CMK (cell line): ENCODE data around the gene ADCYAP1R1.

ENCODE experiments used
- DNase-seq: peaks from one replicate; pipeline ENCODE4 v3.0.0-alpha.2; 2010; ENCODE audit warnings: low read depth

ADCYAP1R1 gene

DNA sequence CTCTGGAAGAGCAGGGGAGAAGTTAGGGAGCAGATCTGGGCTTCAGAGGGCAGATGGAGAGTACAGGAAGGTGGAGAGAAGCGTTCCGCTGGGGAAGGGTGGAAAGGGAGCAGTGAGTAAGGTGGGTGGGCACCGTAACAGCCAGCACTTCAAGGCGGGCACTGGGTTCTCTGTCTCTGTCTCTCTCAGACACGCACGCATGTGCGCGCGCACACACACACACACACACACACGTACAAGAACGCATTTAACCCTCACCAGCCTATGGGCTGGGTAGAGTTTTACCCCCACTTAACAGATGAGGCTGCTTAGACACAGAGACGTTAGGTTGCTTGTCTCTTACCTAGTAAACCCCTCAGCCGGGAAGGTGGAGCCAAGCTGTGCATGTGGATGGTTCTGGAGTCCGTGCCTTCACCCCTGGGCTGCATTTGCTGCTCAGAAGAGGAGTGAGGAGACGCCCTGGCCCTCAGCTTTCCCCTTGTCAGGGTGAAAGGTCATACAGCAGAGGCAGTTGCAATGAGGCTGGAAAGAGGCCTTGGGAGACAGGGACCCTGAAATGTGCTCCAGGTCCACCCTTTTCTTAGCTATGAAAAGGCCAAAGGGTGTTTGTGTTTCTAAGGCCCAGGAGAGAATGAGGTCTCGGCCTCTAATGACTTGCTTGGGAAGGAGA, 16.0 kb downstream of the ADCYAP1R1 start:
- no peak for DNase-seq

DNA sequence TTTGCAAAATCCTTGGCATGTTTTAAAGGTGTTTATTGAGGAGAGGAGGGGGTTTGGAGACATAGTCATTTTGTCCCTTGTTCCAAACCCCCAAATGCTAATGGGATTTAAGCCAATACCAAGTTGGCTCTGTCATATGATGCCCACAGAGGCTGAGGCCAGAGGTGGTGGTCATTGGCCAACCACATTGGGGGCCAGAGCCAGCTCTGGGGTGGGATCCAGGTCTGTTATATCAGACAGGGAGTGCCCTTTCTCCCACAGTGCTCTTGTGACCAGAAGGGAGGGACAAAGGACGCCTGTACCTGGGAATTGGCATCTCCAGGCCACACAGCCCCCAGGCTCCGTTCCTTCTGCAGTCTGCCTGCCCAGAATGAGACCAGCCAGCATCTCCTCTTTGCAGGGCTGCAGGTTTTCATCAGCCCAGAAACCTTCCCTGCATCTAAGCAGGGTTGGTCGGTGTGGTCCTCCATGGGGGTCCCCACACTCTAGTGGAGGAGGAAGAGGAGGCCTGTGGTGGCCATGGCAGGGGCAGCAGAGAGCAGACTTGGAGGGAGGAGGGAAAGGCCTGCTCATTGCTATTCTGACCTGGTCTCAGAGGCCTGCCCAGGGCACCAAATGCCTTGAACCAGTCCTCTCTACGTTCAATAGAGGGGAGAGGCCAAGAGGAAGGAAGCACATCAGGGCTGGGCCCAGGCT, 17.9 kb downstream of the ADCYAP1R1 start:
- no peak for DNase-seq

DNA sequence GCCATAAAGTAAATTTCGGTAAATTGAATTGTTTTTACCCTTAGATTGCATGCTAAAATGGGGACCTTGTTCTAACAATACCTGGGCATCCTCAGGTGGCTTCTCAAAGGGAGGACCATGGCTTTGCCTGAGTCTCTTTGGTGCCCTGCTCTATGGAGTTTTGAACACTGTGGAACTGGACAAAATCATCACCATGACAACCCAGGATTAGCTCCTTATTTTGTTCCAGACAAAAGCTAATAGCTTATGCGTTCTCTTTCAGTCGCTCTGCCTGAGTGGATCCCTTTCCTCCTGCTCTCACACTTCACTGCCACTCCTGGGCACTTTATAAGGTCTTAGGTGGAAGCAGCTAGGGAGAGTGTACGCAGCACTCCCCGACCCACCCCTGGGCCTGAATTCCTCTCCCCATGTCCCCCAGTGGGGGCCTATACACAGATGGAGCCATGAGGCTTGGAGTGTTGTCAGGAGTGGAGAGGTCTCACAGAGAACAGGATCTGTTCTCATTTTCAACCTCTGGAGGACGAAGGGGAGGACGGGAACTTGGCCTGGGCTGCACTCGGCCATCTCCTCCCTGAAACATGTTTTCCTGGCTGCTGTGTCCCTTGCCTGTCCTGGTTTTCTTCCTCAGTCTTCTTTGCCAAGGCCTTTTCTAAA, 19.0 kb downstream of the ADCYAP1R1 start:
- no peak for DNase-seq

DNA sequence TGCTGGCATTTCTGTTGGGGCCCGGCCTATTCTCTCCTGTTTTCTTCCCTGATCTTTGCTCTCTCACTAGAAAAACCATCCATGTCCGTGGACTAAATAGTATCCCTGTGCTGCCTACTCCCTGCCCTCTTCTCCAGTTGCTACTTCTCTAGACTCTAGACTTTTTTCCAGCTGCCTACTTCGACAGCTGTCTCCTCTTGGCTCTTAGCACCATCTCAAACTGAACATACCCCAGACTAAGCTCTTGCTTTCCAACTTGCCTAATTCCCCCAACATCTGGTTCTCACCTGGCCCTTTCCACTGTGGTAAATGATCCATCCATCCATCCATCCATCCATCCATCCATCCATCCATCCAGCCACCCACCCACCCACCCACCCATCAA, 19.5 kb downstream of the ADCYAP1R1 start:
- DNase-seq = no peak

DNA sequence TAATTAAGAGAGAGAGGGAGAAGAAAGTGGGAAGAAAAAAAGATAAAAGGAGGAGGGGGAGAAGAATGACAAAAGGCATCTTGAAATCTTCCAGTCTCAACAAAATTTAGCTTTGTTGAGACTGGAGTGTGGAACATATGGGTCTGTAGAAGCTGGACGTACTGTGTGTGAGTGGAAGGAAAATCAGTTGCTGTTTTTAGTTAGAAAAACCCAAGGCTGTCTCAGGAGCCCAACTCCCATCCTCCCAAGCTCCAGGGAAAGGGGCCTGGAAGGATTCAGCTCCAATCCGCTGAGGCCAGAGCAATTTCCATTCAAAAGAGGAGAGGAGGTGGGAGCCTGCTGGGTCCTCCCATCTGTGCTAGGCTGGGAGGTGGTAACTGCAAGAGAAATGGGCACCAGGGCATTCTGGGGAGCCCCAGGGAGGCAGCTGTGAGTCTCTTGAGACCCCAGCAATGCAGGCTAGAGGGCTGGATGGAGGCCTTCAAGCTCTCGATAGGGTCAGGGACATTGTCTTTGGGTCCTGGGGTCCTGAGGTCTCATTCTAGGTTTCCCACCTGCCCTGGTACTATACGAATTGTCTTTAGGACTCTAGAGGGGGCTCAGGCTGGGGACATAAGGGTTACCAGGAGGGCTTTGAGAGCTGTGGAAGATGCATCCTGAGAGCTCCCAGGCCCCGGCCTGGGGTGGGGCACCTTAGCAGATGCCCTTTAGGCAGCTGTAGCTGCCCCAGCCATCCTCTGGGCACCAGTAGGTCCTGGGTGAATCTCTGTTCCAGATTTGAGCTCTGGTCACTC, 21.4 kb downstream of the ADCYAP1R1 start:
- DNase-seq = no peak

DNA sequence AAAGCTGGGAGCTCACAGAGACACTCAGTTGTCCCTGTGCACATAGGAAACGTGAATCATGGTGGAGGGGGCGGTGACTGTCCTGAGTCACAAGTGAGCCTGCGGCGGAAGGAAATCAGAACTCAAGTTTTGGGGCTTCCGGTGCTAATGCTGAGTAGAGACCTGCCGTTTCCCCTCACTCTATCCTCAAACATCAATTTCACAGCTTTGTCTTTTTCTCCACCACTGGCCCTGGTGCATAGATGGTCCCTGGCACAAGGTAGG, 21.9 kb downstream of the ADCYAP1R1 start:
- no peak for DNase-seq

DNA sequence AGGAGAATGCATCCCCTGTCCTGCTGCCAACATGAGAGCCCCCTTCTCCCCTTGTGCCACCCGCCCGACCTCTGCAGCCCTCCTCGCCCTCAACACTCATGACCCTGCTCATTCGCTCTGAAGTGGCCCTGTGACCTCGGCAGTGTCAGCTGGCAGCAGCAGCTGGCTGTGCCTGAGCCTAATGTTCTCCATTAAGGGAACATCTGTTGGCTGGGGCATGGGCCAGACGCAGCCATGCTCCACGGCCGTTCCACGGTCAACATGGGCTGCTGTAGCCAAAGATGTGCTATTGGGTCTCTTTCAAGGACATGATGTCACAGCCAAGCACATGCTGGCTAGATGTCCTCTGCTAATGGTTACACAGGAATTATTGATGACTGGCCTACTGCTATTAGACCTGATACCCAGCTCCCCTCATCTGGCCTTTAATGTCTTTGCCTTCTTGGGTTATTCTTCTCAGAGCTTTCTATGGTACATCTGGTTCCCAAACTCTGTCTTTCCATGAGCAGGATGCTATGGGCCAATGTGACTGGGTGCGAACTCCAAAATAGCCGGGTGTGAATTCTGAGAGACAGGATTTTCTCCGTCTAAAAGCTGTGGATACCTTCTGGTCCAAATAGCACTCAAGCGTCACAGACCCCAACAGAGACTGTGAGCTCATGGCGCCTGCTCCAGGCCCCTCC, 22.4 kb downstream of the ADCYAP1R1 start:
- no peak for DNase-seq

DNA sequence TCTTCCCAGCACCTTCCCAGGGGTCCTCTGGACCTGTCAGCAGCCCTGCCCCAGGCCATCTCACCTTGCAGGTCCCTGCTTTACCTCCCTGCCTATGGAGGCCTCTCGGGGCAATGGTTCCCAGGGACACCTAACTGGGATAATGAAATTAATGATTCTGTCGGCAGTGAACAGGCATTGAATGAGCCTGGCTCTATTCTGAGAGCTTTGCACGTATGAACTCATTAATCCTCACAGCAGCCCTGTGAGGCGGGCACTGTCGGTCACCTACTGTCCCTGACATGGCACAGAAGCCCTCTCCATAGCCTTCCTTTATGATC, 22.9 kb downstream of the ADCYAP1R1 start:
- DNase-seq = no peak

DNA sequence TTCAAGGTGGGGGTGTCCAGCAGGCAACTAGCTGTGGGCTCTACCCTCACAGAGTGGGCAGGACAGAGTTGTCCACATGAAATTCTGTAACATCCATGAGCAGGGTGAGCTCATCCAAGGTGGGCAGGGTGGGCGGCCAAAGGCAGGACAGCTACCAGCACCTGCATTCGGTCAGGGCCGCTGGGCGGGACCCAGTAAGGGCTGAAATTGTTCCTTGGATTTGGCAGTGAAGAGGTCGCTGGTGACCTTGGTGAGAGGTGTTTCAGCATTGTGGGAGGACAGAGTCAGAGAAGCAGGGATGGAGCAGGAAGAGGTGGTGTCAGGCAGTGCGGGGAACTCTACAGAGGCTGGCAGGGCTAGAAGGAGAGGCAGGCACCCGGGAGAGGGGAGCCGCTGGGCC, 23.9 kb downstream of the ADCYAP1R1 start:
- DNase-seq = no peak

DNA sequence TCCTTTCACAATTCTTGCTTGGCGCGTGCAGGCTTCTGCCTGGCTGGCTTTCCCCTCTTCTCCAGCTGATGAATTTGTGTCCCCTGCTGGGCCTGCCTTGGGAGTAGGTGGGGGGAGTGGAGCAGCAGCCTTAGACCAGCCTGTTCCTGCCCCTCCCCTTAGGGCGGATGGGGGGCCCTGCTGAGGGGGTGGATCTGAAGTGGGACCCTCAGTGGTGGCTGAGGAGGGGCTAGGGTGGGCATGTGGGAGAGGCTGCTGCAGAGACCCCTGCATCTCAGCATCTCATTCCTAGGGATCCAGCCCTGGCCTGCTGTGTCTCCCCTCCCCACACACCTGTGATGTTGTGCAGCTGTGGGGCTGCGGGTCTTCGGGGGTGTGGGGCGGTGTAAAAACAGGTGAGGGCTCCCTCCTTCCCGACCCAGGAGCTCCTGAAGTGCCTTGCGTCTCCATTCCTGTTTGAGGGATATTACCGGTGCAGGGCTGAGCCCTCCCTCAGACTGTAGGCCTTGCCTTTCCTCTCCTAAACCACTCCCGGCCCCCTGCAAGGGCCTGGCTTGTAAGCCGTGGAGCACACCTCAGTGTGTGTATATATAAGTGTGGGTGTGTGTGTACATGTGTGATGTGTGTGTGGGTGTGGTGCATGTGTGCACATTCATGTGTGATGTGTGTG, 24.7 kb downstream of the ADCYAP1R1 start:
- no peak for DNase-seq

DNA sequence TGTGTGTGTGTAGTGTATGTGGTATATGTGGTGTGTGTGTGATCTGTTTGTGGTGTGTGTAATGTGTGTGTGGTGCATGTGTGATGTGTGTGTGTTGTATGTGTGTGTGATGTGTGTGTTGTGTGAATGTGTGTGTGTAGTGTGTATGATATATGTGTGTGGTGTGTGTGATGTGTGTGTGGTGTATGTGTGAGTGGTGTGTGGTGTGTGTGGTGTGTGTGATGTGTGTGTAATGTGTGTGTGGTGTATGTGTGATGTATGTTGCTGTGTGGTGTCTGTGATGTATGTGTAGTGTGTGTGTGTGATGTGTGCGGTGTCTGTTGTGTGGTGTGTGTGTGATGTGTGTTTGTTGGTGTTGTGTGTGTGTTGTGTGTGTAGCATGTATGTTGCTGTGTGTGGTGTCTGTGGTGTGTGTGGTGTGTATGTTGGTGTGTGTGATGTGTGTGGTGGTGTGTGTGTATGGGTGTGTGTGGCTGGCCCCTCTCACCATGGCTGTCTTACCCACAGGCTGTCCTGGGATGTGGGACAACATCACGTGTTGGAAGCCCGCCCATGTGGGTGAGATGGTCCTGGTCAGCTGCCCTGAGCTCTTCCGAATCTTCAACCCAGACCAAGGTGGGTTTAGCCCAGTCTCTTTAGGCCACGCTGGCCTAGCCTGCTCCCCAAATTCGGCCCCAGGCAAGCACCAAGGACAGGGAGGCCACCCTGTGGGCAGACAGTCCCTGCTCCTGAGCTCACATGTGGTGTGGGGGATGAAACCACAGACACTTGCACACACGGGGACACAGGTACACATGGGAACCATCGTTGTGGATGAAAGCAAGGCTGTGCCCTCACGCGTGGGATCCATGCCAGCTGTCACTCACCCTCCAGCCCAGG, 25.6 kb downstream of the ADCYAP1R1 start:
- DNase-seq = no peak

DNA sequence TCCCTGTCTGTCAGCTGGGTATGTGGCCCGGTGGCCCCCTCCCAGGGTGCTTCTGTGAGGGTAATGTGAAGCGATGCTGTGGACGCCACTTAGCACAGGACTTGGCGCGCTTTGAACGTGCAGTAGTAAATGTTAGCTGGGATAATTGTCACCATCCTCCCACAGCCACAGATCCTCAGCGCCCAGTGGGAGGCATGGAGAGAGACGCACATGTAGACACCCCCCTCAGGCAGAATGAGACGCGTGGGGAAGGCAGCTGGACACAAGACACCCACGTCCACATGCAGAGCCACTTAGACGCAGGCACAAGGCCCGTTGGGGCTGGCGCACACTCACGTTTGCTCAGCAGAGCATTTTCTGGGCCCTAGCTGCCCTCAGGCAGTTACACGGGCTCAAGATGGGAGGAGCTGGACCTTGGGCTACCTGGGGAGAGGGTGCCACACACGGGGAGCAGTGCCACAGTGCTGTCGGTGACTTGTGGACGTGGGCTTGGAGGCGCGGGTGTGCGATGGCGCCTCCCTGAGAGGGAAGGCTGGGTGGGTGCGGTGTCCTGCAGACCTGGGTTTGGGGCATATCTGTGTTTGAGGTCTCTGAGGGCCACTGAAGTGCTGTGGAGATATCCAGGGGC, 26.4 kb downstream of the ADCYAP1R1 start:
- DNase-seq = no peak

DNA sequence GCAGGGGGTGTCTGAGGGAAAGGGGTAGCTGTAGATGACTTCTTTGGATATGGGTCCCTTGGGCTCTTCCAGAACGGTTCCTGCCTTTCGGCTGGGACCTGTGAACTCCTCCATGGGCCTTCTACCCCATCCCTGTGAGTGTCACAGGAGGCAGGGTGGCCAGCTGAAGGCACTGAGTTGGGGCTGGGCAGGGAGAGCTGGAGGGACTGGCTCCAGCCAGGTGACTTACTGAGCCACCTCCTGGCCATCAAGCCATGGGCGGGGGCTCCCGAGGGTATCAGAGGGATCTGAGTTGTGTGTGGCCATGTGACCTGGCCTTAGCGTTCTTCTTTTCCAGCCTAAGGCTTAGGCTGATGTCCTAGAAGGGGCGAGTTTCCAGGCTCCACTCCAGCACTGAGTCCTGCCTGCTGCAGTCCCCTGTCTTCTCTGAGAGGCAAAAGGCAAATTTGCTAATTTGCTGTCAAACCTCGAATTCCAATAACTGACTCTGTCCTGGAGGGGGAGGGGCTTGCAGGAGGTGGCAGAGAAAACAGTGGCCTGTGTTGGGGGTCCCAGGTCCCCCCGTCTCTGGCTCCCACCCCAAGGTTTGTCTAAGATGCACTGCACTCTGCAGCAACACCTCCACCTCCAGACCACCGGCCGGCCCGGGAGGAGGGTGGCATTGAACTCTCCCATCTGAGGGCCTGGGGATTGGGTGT, 27.2 kb downstream of the ADCYAP1R1 start:
- no peak for DNase-seq

DNA sequence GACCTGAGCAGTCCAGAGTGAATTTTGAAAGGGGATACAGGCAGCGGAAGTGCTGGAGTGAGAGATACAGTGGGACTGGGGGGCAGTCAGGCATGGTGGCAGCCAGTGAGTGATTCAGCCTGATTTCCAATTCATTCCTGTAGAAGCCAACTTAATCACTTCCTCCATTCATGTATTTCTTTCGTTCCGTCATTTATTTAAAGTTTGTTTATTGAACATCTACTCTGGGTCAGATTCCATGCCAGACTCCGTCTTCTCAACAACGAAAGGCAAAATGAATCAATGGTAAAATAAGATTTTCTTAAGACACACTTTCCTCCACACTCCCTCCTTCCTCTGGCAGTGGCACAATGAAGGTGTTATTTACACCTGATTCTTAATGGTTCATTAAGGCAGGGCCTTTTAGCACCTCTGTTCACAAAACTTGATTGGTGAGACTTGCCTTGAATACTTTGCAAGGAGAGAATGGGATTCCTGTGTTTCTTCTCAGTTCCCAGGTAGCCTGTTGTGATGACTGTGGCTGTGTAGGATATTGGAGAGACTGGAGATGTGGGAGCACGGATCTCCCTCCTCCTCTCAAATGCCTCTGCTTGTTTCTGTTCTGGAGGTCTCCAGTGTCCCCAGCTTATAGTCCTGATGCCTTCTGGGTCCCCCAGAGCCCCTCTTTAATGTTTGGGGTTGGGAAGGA, 27.9 kb downstream of the ADCYAP1R1 start:
- no peak for DNase-seq

DNA sequence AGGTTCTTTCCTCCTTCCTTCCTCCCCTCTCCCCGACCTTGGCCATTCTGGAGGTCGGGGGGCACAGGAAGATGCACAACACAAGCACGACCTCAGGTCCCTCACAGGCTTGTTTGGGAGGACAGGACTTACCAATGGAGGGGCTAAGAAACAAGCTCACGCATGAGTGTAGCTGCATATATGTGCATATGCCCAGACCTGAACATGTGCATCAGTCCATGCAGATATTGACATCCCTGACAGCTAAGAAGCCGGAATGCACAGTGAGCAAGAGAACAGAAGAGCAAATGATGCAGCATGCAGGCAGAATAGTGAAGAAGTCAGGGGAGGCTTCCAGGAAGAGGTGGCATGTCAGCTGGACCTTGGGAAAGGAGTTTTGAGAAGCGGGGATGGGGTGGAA, 28.7 kb downstream of the ADCYAP1R1 start:
- DNase-seq = no peak

DNA sequence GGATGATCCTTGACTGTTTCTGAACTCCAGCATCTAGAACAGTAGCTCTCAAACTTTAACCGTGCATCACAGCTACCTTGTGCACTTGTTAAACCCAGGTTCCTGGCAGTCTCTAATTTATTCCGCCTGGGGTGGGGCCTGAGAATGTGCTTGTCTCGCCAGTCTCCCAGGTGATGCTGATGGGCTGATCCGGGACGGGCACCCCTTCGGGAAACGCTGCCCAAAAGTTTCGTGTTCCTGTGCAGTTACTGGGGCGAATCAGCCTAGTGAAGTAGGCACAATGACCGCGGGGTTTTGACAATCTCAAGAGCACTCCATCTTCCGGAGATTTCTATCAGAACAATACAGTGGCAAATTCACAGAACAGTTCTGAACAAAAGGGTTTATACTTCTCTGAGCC, 29.9 kb downstream of the ADCYAP1R1 start:
- no peak for DNase-seq

DNA sequence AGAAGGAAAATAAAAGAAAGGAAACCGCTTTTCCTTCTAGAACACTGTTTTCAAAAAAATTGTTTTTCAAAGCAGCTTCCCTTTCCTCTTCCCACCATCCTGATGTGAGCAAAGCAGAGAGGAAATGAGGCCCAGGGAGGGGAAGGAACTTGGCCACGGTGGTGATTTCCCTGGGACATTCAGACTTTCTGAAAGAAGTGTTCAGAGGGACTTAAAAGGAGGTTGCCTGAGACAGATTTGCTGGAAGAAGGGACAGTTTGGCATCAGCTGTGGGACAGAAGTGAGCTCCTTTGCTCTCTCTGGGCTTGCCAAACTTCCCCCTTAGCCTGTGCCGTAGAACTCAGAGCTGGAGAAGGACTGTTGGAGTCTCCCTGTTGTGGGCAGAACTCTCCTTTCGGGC, 30.3 kb downstream of the ADCYAP1R1 start:
- DNase-seq = no peak

DNA sequence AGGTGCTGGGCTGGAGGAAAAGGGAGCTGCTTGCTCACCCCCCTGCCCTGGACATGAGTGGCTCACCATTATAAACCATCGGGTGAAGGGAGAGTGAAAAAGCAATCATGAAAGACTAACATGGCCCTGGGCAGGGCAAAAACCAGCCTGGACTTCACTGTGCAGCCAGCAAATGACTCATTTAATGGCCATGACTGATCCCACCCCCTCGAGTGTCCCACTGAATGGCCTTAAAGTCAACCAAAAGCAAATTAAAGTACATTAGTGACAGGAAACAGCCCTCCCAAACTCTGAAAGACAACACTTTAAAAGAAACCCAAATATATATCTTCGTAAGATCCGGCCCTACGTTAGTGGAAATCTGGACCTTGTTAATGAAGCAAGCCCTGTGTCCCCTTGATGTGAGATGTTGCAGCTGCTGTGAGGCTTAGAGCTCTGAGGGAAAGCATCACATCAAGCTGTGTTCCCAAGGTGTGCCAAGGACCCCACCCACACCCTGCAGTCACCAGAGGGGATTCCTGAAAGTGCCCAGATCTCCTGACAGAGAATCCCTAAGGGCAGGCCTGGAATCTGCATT, 31.2 kb downstream of the ADCYAP1R1 start:
- DNase-seq = no peak

DNA sequence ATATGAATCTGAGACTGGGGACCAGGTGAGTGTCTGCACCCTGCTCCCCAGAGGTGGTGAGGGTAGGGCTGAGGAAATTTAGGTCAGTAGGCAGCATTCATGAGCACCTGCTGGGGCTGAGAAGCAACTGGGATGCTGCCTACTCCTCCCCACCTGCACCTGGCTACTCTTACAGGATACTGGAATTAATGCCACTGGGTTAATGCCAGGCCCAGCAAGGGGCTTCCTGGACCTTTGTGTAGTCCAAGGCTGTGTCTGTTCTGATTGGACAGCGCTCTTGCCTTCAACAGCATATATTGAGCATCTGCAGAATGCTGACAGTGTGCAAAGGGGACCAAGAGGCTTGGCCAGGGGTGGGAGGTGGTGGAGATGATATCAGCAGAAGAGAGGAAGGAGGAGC, 32.1 kb downstream of the ADCYAP1R1 start:
- no peak for DNase-seq
